HG02840 (cell line): ENCODE results near the gene CLUH.

Experiments
- ATAC-seq: cut with Tn5 transposase; IDR thresholded peaks from one replicate; pipeline ENCODE4 v1.9.1; 2021; ENCODE audit warnings: mild to moderate bottlenecking, moderate library complexity, moderate number of reproducible peaks; ENCODE audit not compliant: unreplicated experiment, low FRiP score

Gene CLUH

DNA sequence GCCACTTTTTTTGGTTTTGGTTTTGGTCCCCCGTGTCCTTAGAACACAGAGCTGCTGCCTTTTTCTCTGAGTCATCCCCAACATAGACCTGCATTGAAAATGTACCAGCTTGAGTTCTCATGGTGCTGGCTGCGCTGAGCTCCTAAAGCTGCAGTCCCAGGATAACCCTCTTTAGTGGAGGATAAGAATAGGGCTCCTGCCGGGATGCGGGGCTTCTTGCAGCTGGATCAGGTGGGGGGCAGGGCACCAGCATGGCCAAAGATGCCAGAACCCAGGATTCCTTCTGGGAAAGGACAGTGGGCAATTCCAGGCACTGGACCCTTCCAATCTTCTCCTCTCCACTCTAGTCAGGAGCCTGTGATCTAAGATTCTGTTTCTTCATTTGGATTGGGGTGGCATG, 8.3 kb upstream of the CLUH start:
- ATAC-seq: no peak

DNA sequence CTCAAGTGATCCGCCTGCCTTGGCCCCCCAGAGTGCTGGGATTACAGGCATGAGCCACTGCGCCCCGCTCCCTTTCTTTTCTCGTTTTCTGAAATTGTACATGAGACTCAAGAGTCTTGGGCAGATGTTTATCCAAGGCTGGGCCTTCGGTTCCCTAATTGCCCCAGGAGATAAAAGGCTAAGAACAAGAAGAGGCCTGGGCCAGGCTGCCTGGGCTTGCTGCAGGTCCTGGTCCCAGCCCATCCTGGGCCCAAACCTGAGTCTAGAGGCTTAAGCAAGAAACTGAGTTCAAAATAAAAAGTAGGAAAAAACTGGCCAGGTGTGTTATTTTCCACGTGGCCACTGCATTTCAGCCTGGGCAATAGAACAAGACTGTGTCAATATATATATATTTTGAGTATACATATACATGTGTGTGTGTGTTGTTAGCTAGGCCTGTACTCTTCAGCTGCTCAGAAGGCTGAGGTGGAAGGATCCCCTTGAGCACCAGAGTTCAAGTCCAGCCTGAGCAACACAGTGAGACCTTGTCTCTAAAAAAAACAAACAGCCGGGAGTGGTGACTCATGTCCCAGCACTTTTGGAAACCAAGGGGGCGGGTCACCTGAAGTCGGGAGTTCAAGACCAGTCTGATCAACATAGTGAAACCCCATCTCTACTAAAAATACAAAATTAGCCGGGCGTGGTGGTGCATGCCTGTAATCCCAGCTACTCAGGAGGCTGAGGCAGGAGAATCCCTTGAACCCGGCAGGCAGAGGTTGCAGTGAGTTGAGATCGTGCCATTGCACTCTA, 6.8 kb upstream of the CLUH start:
- ATAC-seq: no peak

DNA sequence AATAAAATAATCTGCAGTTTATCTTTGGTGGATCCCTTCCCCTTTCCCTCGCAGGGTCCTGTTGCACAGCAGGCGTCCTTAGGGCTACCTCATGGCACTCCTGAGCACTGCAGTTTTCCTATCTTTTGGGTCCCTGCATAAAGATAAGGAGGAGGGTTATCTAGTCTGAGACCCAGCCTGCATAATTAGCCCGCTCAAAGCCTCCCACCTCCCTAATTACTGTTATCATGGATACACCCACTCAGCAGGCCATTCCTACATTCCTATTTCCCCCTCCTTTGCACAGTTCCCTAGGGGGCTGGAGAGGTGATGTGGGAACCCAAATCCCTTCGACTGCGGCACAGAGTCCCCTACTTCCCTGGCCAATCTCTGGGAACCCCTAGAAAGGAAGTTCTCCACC, 5.1 kb upstream of the CLUH start:
- no peak for ATAC-seq

DNA sequence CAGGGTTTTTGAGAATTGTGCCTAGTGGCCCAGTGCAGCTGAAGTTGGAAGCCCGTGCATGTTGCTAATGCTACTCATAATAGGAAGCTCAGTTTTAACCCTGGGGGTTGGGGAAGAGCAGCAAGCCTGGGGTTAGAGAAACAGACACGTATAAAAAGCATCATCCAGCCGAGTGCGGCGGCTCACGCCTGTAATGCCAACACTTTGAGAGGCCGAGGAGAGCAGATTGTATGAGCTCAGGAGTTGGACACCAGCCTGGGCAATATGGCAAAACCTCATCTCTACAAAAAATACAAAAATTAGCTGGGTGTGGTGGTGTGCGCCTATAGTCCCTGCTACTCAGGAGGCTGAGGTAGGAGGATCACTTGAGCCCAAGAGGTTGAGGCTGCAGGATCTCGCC, 2.3 kb upstream of the CLUH start:
- no peak for ATAC-seq

DNA sequence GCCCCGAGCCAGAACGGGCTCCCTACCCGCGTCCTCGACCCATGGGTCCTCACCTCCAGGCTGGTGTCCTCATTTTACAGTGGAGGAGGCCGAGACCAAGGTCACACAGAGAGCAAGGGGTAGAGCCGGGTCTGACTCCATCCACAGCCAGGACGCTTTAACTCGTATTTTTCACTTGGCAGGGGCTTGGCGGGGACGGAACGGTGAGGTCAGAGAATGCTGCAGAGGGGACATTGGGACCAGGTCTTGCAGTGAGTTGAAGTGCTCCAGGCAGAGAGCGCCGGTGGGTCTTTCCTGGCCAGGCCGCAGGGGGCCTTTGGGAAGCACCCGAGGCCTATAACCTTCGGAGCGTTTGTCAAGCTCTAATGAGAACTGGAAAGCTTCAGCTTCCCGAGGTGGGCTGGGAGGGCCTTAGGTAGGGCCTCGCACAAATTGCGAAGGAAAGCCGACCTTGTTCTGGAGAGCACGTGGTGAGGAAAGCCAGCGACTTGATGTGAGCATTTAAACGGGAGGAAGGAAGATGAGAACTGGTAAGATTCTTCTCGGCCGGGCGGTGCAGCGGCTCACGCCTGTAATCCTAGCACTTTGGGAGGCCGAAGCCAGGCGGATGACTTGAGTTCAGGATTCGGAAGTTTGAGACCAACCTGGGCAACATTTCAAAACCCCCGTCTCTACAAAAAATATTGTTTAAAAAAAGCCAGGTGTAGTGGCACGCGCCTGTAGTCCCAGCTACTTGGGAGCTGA, 908 bp upstream of the CLUH start:
- no peak for ATAC-seq

DNA sequence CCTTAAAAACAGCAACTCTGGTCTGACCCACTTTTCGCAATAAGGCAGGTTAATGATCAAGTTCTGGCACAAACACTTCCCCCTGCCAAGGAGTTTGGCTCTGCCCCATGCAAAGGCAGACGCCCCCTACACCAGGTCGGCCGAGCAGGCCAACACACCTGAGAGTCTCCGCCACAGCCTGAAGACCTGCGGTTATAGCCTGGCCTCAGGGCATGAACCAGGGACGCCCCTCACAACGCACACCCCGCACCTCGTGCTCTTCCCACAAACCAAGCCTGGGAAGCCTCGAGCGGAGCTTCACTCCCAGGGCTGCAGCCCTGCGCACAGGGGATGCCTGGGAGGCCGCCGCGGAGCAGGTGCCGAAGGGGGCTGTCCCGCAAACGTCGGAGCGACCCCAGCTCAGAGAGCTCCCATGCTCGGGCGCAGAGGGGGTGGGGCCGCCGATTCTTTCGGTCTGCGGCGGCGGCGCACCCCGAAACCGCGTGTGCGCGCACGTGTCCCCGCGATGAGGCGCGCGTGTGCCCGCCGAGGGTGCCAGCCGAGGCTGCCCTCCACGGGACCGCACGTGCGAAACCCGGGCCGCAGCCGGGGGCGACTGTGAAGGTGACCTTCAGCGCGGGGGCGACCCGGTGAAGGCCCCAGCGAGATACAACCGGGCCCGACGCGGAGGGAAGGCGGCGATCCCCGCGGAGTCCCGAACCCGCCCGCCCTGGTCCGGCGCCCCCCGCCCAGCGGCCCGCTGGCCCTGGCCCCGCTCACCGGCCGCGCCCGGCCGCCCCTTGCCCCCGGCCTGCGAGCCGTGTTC, 559 bp downstream of the CLUH start:
- ATAC-seq: peak; percentile 26

DNA sequence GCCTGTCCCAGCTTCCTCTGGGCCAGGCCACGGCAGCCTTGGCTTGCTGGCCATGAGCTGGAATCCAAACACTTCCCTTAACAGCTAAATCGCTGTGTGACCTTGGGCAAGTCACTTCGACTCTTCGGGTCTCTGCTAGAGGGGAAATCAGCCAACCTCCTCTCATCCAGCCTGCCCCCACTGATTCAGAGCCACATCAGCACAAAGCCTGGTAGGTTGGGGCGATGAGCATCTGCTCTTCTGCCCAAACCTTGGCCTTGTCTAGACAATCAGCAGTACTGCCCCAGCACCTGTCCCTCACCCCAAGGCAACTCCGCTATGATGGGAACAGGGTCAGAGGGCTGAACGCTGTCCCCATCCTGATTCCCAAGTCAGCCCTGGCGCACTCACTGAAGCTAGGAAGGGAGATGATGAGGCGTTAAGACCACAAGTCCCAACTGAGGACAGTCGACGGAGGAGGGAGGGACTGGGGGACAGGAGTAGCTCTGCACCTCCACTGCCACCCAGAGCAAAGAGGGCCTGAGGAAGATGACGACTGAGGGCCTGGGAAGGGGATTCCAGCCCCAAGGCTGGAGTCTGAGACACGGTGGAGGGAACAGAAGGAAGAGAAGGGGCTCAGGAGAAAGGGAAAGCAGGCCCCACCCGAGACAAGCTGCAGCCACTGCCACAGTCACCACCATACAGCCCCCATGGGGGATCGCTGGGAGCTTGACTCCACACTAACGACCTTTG, 1.3 kb downstream of the CLUH start:
- no peak for ATAC-seq

DNA sequence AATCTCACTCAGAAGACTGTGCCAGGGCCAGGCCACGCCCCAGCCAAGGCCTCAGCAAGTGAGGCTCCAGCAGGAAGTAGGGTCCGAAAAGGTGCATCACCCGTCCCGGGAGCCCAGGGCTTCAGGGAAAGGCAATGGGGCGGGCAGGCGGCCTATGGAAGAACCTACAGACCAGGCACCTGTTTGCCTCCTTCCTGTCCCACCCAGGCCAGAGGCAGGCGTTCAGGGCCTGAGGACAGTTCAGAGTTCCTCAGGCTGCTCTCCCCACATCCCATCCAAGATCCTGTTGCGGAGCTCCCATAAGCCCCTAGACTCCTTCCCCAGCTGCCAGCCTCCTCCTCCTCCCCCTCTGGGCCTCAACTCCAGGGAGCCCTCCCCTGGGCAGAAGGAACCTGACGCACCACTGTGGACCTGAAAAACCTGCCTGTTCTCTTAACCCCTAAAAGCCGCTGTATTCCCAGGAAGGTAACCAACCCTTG, 2.3 kb downstream of the CLUH start:
- no peak for ATAC-seq

DNA sequence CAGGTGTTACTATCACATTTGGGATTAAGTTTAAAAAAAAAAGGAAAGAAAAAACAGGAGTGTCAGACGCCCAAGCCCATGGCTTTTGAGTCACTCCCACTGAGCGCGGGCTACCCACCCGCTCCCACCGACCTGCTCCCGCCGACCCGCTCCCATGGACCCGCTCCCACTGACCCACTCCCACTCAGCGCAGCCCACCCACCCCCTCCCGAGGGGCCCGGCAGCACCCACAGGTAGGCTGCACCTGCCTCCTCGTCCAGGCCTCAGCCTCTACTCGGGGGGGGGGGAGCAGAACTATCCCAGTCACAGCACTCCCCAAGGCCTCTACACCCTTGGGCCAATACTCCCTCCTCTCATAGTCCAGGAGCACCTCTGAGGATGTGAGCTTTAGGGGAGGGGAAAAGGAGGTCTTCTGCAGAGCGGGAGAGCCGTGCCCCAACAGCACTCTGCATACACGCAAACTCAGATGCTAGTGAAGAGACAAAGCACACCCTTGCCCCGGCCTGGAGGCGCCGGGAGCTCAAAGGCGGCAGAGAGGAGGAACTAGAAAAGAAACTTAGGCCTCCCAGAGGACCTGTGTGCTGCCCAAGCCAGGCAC, 2.9 kb downstream of the CLUH start:
- no peak for ATAC-seq

DNA sequence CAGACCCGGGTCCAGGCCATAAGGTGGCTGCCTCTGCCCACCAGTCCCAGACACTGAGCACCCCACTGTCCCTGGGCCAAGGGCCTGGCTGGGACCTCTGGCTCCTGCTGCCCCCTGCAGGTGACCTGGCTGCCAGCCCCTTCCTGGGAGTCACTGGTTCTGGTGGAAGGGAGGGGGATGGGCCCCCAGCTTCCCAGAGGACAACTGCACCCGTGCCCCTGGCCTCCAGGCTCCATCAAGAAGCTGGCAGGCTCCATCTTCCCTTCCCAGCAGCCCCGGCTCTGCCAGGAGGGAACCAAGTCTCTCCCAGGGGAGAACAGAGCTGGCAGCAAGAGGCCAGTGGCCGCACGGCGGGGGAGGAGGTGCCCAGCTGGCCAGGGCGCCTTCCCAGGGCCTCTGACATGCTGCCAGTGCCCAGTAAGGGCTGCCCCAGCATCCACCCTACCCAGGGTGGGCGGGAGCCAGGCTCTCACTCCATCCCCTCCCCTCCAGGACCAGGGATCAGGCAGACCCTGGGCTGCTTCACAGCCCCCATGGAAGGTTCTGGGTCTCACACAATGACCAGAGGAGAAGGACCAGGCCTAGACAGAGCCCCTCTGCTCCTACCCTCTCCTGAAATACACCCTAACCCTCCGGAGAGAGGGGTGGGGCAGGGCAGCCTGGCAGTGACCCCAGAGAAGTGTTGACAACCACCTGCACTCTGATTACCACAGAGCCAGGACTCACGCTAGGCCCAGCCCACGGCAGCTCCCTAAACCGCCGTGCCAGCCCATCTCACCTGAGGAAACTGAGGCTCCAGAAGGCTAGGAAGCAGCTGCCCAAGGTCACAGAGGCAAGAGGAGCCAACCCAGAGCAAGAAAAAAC, 3.6 kb downstream of the CLUH start:
- ATAC-seq: no peak

DNA sequence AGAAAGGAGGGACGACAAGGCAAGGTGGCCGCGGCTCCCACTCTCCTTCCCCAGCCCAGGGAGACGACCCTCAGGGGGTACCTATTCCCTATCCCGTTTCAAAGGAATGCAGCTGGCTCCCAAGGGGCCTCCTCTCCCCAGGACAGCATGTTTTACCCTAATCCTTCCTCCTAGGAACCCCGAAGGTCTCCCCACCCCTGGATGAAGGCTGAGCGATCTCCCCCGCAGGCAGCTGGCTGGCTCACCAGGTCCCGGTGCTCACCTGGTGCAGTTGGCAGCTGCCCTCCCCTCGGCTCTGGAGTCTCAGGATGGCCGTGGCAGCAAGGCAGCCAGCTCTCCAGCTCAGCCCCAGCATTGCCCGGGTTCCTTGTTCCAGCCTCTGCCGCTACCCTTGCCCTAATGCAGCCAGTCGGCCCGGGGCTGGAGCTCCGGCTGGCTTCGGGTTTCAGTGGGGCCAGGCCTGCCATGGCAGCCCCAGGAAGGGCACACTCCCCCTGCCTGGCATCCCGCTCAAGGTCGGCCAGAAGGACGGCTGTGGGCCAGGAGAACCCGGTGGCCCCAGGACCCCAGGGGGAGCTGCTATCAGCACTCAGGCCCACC, 4.6 kb downstream of the CLUH start:
- no peak for ATAC-seq

DNA sequence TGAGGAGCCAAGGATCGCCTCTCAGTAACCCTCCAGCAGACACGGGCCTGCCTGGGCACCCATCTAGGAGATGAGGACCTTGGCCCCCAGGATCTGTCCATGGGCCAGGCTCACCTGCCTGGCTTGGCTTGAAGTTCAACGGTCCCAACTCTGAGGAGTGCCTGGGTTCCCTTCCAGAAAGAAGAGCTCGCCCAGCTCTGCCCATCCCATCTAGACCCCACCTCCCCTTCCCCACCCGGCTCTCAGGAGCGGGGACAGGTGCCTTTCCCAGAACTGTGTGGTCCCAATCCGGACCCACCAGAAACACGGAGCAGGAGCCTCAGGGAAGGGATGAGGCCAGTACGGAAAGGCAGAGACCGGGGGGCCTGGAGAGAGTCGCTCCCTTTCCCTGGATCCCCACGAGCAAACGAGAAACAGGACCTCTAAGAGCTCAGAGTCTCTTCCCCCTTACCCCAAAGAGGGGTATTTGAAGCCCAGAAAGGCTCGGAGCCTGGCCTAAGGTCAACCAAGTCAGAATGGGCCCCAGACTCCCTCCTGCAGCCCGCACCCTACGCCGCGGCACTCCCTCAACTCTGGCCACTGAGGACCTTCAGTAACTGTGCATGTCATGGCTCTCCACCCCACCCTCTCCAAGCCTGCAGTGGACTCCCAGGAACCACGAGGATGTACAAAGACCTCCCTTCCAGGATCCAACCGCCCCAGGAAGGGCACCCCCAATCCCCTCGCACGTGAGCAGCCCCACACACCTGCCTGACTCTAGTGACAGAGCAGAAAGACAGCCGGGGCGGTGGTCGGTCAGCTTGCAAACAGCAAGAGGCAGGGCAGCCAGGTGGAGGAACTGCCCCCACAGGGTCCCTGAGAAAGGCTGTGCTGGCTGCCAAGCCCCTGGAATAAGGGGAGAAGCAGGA, 5.4 kb downstream of the CLUH start:
- no peak for ATAC-seq

DNA sequence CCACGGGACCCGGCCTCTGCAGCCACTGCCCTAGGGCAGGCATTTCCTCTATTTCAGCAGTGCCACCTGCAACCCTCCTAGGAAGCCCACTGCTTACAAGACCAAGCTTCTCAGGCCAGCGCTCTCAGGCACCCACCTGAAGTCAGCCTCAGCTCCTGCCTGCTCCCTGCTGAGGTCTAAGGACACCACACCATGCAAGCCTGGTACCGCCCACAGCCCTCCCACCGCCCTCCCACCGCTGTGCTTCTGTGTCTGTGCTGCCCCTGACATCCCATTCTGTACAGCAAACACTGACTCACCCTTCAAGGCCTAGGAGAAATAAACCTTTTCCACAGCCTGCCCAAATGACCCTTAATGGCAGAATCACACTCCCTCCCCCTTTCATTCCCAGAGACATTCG, 6.3 kb downstream of the CLUH start:
- no peak for ATAC-seq

DNA sequence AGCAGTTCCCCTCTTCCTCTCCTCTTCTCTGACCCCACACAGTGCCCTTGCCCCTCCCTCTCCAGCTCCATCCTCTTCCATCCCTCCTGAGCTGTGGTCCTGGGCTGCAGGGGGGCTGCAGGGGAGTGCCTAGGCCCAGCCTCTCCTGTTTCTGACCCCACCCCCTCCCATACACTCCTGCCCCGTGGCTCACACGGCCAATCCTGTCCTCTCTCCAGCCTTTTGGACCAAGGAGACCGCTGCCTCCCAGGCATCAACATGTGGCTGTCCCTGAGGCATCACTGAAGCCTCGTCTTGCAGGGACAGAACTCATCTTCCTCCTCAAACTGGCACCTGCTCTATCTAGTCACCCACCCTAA, 6.7 kb downstream of the CLUH start:
- ATAC-seq: no peak

DNA sequence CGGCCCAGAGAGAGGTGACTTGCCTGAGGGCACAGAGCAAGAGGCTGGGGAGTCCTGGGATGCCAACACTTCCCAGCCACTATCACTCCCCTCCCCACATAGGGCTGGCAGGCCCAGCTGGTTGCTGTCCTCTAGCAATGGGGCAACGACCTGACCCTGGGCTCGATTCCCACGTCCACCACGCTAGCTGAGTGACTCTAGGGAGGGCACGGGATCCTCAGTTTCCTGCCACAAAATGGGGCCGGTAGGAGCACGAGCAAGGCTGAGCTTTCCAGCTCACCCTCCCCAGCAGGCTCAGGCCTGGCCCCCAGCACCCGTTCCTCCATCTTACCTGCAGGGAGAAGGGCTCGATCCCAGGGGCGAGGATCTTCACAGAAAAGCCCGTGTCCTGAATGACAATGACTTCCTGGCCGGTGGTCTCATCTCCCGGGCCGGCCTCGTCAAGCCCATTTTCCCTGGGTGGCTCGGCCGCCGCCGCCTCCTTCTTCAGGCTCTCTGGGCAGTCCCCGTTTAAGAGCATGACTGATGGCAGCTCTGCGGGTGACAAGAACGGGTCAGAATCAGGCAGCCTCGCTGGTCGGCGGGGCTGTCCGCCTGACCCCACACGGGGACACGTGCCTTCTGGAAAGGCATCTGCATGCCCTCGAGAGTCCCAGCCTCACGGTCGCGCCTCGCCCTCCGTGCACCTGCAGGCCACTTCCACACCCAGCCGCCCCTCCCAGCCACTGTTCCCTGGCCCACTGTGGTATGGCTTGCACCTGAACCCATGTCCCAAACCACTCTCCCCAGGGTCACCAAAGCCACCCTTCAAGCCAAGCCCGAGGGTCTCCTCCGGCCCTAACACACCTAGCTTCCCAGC, 7.3 kb downstream of the CLUH start:
- ATAC-seq: no peak

DNA sequence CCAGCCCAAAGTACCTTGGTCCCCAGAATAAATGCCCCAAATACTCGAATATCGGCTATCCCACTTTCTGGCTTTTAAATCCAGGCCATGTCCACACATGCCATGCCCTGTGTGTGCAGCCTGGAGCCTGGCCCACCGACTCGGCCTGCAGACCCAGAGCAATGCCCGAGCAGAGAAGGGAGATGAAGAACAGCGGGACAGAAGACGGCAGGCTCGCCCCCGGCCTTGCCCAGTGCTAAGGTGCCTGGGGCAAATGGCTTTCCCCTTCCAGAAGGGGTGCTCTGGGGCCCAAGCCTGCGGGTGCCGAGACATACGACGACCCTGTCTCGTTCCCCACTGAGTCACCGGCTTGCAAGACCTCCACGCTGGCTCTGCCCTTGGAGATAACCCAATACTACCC, 8.0 kb downstream of the CLUH start:
- ATAC-seq: no peak

DNA sequence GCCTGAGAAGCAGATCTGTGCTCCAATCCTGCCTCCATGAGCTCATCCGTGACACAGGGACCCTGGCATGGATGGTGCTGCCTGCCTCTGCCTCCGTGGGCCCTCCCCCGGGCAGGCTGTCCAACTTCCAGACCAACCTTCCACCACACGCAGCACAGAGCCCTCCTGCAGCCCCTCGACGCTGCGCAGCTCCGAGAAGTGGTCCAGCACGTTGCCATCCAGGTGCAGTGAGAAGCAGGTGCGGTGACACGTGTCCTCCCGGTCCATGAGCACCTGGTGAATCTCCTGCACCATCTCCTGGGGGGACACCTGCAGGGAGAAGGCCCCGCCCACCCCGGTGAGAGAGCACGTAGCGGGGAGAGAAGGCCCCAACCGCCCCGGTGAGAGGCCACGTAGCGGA, 8.4 kb downstream of the CLUH start:
- ATAC-seq: no peak
